OCI-LY7 (cell line): Measurements from ENCODE around the gene IL17RA. TPM values are rescaled to one million over a fixed set of nuclear protein-coding genes. Genes with fewer than 3 reads are reported as not detected.
"Not testable (repeated sequence)": the region's sequence is repeated elsewhere in the genome, so short reads cannot be mapped to it uniquely, and the experiment has no call there.

ENCODE experiments used
- BruUV-seq: library from RNA; stranded (reverse); fragments of 400-500 nt; replicated peaks from 2 replicates; lab custom pipeline; 2021; lab: Mats Ljungman, UMichigan
- CTCF ChIA-PET: fragments of 300-600 bp; sonication (Branson Sonifier 250); formaldehyde crosslinking; loops from one replicate; lab custom pipeline; 2022; ENCODE audit warnings: antibody characterized with exemption; ENCODE audit not compliant: unreplicated experiment; lab: Charles Lee
- POLR2A ChIA-PET: fragments of 300-600 bp; sonication (Branson Sonifier 250); formaldehyde crosslinking; loops from one replicate; lab custom pipeline; 2022; ENCODE audit warnings: antibody characterized with exemption; lab: Charles Lee
- DNase-seq: peaks from one replicate; pipeline ENCODE4 v3.0.0-alpha.2; 2015; ENCODE audit warnings: low spot score
- H2AFZ ChIP-seq: fragments of 200-600 bp; sonication (generic), shearing (Covaris generic); 2 replicates; pipeline ENCODE4 v1.6.1; 2014; ENCODE audit warnings: mild to moderate bottlenecking, antibody characterized with exemption, low read length, moderate library complexity
- H3K27ac ChIP-seq: fragments of 200-600 bp; sonication (generic); 2 replicates; pipeline ENCODE4 v1.5.1; 2014; ENCODE audit warnings: mixed run types, low read depth, mild to moderate bottlenecking, moderate library complexity, low read length, inconsistent platforms; ENCODE audit not compliant: poor library complexity, severe bottlenecking
- H3K36me3 ChIP-seq: fragments of 200-600 bp; sonication (generic); 2 replicates; pipeline ENCODE4 v1.6.1; 2014; ENCODE audit warnings: mild to moderate bottlenecking, antibody characterized with exemption, low read length, moderate library complexity, mixed read lengths; ENCODE audit not compliant: insufficient read depth
- H3K4me1 ChIP-seq: fragments of 200-600 bp; sonication (generic); 2 replicates; pipeline ENCODE4 v1.5.1; 2014; ENCODE audit warnings: mild to moderate bottlenecking, low read length; ENCODE audit not compliant: insufficient read depth, poor library complexity, severe bottlenecking
- H3K4me2 ChIP-seq: fragments of 200-600 bp; sonication (generic); 2 replicates; pipeline ENCODE4 v1.6.1; 2014; ENCODE audit warnings: mild to moderate bottlenecking, low read length
- H3K4me3 ChIP-seq: fragments of 200-600 bp; sonication (generic); 2 replicates; pipeline ENCODE4 v1.5.1; 2014; ENCODE audit warnings: mild to moderate bottlenecking, low read depth, low read length; ENCODE audit not compliant: poor library complexity, severe bottlenecking
- H3K79me2 ChIP-seq: fragments of 200-600 bp; sonication (generic); 2 replicates; pipeline ENCODE4 v1.6.1; 2016; ENCODE audit warnings: low read depth, mild to moderate bottlenecking, low read length, moderate library complexity, mixed read lengths; ENCODE audit not compliant: insufficient read depth
- H3K9me2 ChIP-seq: fragments of 200-600 bp; sonication (generic); 2 replicates; pipeline ENCODE4 v1.6.1; 2016; ENCODE audit warnings: mild to moderate bottlenecking, low read length, mixed read lengths; ENCODE audit not compliant: insufficient read depth
- H3K9me3 ChIP-seq: fragments of 200-600 bp; sonication (generic); 2 replicates; pipeline ENCODE4 v1.6.1; 2014; ENCODE audit warnings: mild to moderate bottlenecking, mixed run types, low read length, mixed read lengths
- H4K20me1 ChIP-seq: fragments of 200-600 bp; sonication (generic); 2 replicates; pipeline ENCODE4 v1.6.1; 2014; ENCODE audit warnings: mild to moderate bottlenecking, antibody characterized with exemption, low read length, moderate library complexity, mixed read lengths; ENCODE audit not compliant: insufficient read depth
- CTCF ChIP-seq: fragments of 200-600 bp; sonication (generic); conservative IDR thresholded peaks from 2 replicates; pipeline ENCODE4 v1.5.1; 2014; ENCODE audit warnings: mild to moderate bottlenecking, antibody characterized with exemption, low read length, moderate library complexity, mixed read lengths
- EZH2phosphoT487 ChIP-seq: fragments of 200-600 bp; sonication (generic); IDR thresholded peaks from 2 replicates; pipeline ENCODE4 v1.6.1; 2018; ENCODE audit warnings: low read depth, borderline replicate concordance, mild to moderate bottlenecking, mixed run types, antibody characterized with exemption, low read length, moderate library complexity, mixed read lengths
- intact Hi-C: fragments of 100-400 bp; cut with micrococcal nuclease; formaldehyde crosslinking; loops from one replicate; pipeline ENCODE4 v1.10.0; 2022; ENCODE audit not compliant: unreplicated experiment
- total RNA-seq, 2 experiments: library from RNA; depleted of rRNA in 1 of 2; stranded (reverse); fragments of >200 nt in 1 of 2; shearing (Covaris generic) in 1 of 2; gene quantifications; 2 replicates each; pipeline ENCODE4 v1.2.3, GENCODE V29; 2014 to 2022

IL17RA gene
- total RNA-seq, 2 experiments from 2014 or later: 7.8 to 10.9 TPM

- Histone ChIP-seq H3K9me3 (no peaks in the 10 kb centered on the region), H3K27ac (no peak overlapping the region), H3K4me3 (no peak overlapping the region), H3K4me1 (no peaks in the 10 kb centered on the region), H3K36me3 (peaks cover 82% of the 10 kb centered on the region), H3K79me2 (no peaks in the 10 kb centered on the region), H2AFZ (no peak overlapping the region), H3K4me2 (no peak overlapping the region), H3K9me2 (no peaks in the 10 kb centered on the region), H4K20me1 (no peaks in the 10 kb centered on the region)
- ChIA-PET CTCF (no interaction called here), POLR2A (interaction anchor here (1.3 to 1.4 kb wide), 2 partner anchors 9 to 11 kb away, joined by 3 to 5 read pairs; no protein-coding TSS in a partner anchor)
- intact Hi-C loops: no loop called here
- no TSS peak for BruUV-seq
- TF ChIP-seq EZH2phosphoT487: no peak
- no peak for TF ChIP-seq CTCF
- no peak for DNase-seq
Observed at GRCh38 chr22:17143101-17143500, 58.3 kb downstream of the IL17RA start.

DNA sequence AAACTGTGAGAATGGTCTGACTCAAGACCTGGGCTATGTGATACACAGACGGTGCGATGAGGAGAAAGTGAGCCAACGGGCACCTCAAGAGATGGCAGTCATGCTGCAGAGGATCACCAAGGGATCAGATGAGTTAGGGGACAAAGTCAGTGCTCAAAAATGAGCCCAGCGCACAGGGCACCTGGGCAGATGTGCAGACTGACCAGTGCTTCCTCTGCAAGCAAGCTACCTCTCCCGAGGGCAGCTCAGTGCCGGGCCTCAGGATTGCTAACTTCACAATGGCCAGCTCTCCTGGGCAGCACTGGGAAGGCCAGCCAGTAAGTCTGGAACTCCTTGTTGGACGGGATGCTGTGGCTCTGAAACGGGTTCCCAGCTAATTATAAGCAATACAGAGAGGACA, 59.0 kb downstream of the IL17RA start:
- H4K20me1 ChIP-seq: no peaks in the 10 kb centered on the region
- H3K4me3 ChIP-seq: no peak overlapping the region
- peaks cover 82% of the 10 kb centered on the region for H3K36me3 ChIP-seq
- TF ChIP-seq EZH2phosphoT487 (no peak), CTCF (no peak)
- H3K9me3 ChIP-seq: no peaks in the 10 kb centered on the region
- no TSS peak for BruUV-seq
- ChIA-PET CTCF (no interaction called here), POLR2A (interaction anchor here (0.6 to 1.3 kb wide), 2 partner anchors 12 to 348 kb away, joined by 3 to 5 read pairs; no protein-coding TSS in a partner anchor)
- H3K4me2 ChIP-seq: no peak overlapping the region
- no peaks in the 10 kb centered on the region for H3K4me1 ChIP-seq
- no peak for DNase-seq
- no peak overlapping the region for H2AFZ ChIP-seq
- H3K27ac ChIP-seq: no peak overlapping the region
- no peaks in the 10 kb centered on the region for H3K79me2 ChIP-seq
- no peaks in the 10 kb centered on the region for H3K9me2 ChIP-seq
- intact Hi-C loops: no loop called here

GRCh38 chr22:17145021-17145680, 60.4 kb downstream of the IL17RA start:
- H4K20me1 ChIP-seq: peaks cover 7% of the 10 kb centered on the region; the same call in 1 of the 2 replicates
- no peak overlapping the region for H2AFZ ChIP-seq
- H3K27ac ChIP-seq: no peak overlapping the region
- peaks cover 8% of the 10 kb centered on the region for H3K79me2 ChIP-seq
- BruUV-seq: no TSS peak
- DNase-seq: no peak
- TF ChIP-seq CTCF (no peak), EZH2phosphoT487 (no peak)
- H3K4me2 ChIP-seq: no peak overlapping the region
- peaks cover 84% of the 10 kb centered on the region for H3K36me3 ChIP-seq
- ChIA-PET CTCF (interaction anchor here (0.6 kb wide), 1 partner anchor 43 kb away, joined by 3 read pairs; no protein-coding TSS in a partner anchor), POLR2A (interaction anchor here (1.3 kb wide), 1 partner anchor 13 kb away, joined by 4 read pairs; no protein-coding TSS in a partner anchor)
- intact Hi-C loops: no loop called here
- H3K9me2 ChIP-seq: no peaks in the 10 kb centered on the region
- no peaks in the 10 kb centered on the region for H3K9me3 ChIP-seq
- no peaks in the 10 kb centered on the region for H3K4me1 ChIP-seq
- no peak overlapping the region for H3K4me3 ChIP-seq

- H3K4me1 ChIP-seq, H2AFZ ChIP-seq, CTCF ChIA-PET, H3K4me2 ChIP-seq, BruUV-seq, H3K9me3 ChIP-seq, DNase-seq, H3K4me3 ChIP-seq, H3K27ac ChIP-seq, H3K9me2 ChIP-seq, intact Hi-C loops: not testable (repeated sequence)
- Histone ChIP-seq H4K20me1 (peaks cover 13% of the 10 kb centered on the region; the same call in 1 of the 2 replicates), H3K36me3 (peaks cover 68% of the 10 kb centered on the region), H3K79me2 (peaks cover 29% of the 10 kb centered on the region)
- POLR2A ChIA-PET: interaction anchor here (0.7 to 0.8 kb wide), 3 partner anchors 13 to 454 kb away, joined by 3 to 5 read pairs (median 3); no protein-coding TSS in a partner anchor
Observed at GRCh38 chr22:17147458-17147857, 62.7 kb downstream of the IL17RA start.
